HG03064 (cell line): ENCODE measurements around the gene LSM8.
"Not testable (repeated sequence)": the region's sequence is repeated elsewhere in the genome, so short reads cannot be mapped to it uniquely, and the experiment has no call there.

ENCODE experiments used
- ATAC-seq: cut with Tn5 transposase; IDR thresholded peaks from one replicate; pipeline ENCODE4 v1.9.1; 2021; ENCODE audit warnings: low read depth; ENCODE audit not compliant: unreplicated experiment

Gene LSM8

GRCh38 chr7:118202061-118202460 is 18.1 kb downstream of the LSM8 start:
- ATAC-seq: no peak

DNA sequence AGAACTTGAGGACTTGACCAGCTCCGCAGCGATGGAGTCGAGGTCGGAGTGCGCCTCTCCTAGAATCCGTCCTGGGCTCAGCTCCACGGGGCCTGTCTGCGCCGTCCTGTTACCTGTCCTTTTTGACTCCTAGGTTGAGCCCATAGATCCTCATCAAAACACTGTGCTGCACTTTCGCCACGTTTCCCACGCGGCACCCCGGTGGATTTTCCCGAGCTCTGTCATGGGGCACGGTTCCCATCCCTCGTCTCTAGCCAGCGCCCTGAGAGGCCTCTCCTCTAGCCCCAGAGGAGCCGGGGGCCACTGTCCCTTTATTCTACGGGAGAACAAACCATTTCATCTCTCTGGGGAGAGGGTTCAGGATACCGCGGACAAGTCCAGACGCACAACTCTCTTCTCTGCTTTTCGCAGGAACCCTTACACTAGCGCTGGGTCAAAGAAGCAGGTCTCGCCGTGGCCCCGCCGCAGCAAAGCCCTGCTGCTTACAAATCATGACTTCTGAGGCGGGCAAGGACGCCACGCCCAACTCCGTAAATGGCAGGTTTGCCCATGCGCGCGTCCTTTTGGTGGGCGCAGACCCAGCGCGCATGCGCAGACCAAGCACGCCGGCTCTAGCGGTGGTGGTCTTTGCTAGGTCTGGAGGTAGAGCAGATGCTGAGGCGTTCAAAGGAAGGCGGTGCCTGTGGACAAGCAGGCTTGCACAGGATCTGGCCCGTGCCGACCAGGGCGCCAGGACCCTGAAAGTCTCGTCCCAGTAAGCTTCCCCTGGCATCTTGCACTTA is 30.3 kb downstream of the LSM8 start:
- peak; percentile 99 for ATAC-seq

- peak; percentile 24 for ATAC-seq
Measured at GRCh38 chr7:118214833-118215182, 30.8 kb downstream of the LSM8 start.

- ATAC-seq: no peak
Measured at GRCh38 chr7:118217210-118217619, 33.3 kb downstream of the LSM8 start.

- no peak for ATAC-seq
Measured at GRCh38 chr7:118218413-118219156, 34.6 kb downstream of the LSM8 start.

DNA sequence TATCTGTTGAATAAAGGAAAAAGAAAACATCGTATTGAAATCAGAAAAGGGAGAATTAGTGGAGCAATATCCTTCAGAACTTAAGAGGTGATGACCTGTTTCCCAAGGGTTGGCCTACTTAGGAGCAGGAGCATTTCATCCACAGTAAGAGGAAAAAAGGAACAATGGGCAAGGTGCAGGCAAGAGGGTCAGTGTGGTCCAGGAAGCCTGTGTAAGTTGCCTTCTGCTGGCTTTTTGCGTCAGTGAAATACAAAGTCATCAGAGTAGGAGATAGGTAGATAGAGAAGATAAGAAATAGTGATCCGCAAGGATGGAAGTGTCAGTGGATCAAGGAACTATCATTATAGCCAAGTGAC is 35.2 kb downstream of the LSM8 start:
- no peak for ATAC-seq

- no peak for ATAC-seq
Measured at GRCh38 chr7:118220583-118220982, 36.6 kb downstream of the LSM8 start.

GRCh38 chr7:118222591-118222990 is 38.6 kb downstream of the LSM8 start:
- ATAC-seq: no peak

GRCh38 chr7:118224521-118224920 is 40.6 kb downstream of the LSM8 start, which contains the start of gene ANKRD7:
ANKRD7 (plus strand) TSS chr7:118224704; CDS start chr7:118224831, 127 bp downstream.
- ATAC-seq: no peak

DNA sequence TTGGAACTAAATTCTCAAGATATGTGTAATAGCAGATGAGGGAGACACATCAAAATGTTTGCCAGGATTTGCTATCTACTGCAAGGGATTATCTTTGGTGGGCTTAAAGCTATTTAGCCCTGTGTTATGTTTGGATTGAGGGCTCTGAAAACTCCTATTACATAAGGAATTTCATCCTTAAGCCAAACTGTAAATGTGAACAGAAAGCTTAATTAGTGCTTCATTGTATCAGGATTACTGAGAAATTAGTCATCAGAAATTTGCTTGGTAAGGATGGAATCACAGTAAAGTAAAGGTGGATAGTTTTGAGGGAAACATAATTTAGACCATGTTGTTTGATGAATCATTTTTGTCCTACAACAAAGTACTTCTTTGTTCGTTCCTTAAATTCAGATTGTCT is 48.9 kb downstream of the LSM8 start:
- no peak for ATAC-seq

DNA sequence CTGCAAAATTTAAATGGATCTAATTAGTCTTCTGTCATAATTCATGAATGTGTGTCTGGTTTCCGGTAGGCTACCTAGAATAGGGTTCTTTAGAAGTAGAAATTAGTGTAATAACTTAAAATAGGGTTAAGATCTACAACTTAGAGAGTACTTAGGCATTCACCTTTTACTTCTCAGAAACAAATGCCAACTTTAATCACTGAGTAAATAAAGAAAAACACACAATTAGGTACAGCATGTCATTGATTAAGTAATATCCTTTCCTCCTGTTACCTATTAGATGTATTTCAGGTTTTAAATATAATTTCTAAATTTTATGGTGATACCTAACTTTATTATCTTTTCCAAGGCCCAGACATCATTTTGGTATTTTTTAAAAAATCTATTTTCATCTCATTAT is 49.8 kb downstream of the LSM8 start:
- ATAC-seq: no peak

DNA sequence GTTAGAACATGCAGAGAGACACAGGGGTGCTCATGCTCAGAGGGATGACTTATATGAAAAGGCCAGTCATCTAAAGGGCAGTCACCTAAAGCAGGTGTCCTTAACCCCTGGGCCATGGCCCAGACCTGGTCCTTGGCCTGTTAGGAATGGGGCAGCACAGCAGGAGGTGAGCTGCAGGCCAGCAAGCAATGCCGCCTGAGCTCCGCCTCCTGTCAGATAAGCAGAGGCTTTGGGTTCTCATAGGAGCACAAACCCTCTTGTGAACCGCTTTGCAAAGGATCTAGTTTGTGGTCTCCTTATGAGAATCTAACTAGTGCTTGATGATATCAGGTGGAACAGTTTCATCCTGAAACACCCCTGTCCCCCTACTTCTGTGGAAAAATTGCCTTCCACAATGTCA is 55.0 kb downstream of the LSM8 start:
- ATAC-seq: no peak

DNA sequence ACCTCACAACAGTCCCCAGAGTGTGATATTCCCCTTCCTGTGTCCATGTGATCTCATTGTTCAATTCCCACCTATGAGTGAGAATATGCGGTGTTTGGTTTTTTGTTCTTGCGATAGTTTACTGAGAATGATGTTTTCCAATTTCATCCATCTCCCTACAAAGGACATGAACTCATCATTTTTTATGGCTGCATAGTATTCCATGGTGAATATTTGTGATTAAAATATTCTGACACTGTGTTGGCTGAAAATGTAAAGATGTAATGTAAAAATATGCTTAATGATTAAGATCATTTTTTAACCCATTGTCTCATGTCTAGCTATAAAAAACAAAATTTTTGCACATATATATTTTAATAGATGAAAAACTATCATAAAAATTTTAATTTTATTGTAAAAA is 56.4 kb downstream of the LSM8 start:
- ATAC-seq: not testable (repeated sequence)
